SKM-1 treated with dmso at 0.1 percent for 144 hours (cell line): ENCODE measurements around the gene MPLKIP.
"Not testable (repeated sequence)": the region's sequence is repeated elsewhere in the genome, so short reads cannot be mapped to it uniquely, and the experiment has no call there.

Source experiments
- DNase-seq: peaks from one replicate; lab custom pipeline; 2025; ENCODE audit not compliant: unreplicated experiment; lab: John Stamatoyannopoulos, UW

MPLKIP gene

GRCh38 chr7:40134428-40135316, at the start of gene MPLKIP, which contains the start of gene SUGCT:
MPLKIP (minus strand) TSS chr7:40134622; CDS start chr7:40134567, 55 bp downstream.
SUGCT (plus strand) TSS chr7:40135005.
- DNase-seq, result peak; percentile 83

- no peak for DNase-seq
Measured at GRCh38 chr7:40182452-40182851, 48.0 kb upstream of the MPLKIP start.

GRCh38 chr7:40177071-40177470, 42.6 kb upstream of the MPLKIP start:
- no peak for DNase-seq

- no peak for DNase-seq
Measured at GRCh38 chr7:40175725-40176510, 41.5 kb upstream of the MPLKIP start.

GRCh38 chr7:40175256-40175655, 40.8 kb upstream of the MPLKIP start:
- not testable (repeated sequence) for DNase-seq

DNA sequence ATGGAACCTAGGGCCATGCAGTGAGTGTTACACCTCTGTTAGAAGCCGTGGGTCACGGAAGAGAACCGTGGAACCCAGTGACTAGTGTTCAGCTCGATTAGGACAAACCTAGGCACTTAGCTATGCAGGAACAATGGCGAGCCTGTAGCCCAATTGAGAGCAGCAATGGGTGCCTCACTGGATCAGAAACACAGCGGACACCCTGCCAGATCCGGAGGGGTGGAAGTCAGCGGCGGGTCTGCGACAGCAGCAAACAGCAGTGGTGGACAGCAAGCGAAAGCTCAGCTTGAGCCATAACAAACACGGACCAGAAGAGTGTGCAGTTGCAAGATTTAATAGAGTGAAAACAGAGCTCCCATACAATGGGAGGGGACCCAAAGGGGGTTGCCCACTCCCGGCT, 38.7 kb upstream of the MPLKIP start:
- not testable (repeated sequence) for DNase-seq

DNA sequence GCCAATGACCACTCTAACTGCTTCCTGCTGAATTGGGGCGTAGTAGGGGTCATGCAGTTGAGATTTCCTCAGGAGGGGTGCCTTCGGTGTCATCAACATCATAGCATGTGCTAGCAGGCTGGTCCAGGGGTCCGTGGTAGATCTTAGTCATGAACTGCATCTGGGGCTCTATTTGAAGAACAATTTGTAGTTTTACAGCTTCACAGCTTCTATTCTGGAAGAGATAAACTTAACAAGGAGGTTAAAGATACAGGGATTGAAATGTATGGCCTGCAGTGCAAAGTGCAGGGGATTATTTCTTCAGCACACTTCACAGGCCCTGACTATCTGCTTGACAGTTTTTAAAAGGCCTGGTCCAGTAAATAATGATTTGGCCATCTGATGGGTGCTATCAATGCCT, 33.8 kb upstream of the MPLKIP start:
- not testable (repeated sequence) for DNase-seq

DNA sequence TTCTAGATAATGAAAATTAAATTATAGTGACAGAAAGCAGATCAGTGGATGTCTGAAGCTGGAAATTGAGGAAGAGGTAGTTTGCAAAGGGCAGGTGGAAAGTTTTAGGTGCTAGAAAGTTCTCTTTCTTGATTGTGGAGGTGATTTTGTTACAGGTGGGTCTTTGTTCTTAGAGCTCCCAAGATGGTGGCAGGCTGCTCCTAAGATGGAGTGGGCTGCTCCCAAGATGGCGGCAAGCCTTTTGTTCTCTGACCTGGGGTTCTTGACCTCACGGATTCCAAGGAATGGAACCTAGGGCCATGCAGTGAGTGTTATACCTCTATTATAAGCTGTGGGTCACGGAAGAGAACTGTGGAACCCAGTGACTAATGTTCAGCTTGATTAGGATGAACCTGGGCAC, 32.9 kb upstream of the MPLKIP start:
- DNase-seq, result no peak

DNA sequence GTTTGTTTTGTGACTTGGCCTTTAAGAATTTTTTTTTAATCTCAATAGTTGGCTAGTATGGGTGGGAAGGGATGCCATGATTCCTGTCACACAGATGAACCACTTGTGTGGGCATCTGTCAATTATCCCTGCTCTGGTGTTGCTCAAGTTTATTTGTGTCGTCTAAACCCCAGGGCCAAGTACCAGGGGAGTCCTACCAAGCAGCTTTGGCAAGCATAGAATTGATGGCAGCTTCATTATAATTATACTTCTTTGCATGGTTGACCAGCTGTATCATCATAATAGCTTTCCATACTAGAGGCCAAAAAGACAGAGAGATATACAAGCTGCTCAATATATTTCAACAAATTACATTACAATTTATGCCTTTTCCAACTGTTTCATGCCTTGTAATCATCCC, 30.8 kb upstream of the MPLKIP start:
- DNase-seq, result no peak

- DNase-seq, result no peak
Measured at GRCh38 chr7:40162516-40162915, 28.1 kb upstream of the MPLKIP start.

DNA sequence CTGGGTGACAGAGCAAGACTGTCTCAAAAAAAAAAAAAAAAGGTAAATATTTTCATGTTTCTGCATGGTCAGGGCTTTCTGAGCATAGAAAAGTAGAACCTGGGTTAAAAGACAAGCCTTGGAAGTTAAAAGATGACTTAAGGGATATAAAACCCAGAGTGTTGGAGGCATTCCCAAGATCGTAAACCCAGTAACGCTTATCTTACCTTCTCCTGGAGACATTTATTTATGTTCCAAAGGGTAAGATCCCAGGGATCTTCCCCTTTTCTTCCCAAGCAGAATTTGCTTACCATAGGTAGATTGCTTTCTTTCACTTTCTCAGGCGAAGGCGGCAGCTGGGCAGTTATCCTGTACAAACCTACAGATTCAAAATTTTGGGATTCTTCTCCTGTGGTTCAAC, 22.6 kb upstream of the MPLKIP start:
- DNase-seq, result no peak

- DNase-seq, result no peak
Measured at GRCh38 chr7:40151504-40151903, 17.1 kb upstream of the MPLKIP start.

- no peak for DNase-seq
Measured at GRCh38 chr7:40148671-40149070, 14.2 kb upstream of the MPLKIP start.

DNA sequence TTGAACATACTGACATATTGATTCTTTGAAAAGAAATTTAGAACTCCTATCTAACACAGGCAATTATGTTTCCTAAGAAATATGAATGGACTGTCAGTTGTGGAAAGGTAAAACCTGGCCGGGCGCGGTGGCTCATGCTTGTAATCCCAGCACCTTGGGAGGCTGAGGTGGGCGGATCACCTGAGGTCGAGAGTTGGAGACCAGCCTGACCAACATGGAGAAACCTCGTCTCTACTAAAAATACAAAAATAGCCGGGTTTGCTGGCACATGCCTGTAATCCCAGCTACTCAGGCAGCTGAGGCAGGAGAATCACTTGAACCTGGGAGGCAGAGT, 13.8 kb upstream of the MPLKIP start:
- DNase-seq, result not testable (repeated sequence)

DNA sequence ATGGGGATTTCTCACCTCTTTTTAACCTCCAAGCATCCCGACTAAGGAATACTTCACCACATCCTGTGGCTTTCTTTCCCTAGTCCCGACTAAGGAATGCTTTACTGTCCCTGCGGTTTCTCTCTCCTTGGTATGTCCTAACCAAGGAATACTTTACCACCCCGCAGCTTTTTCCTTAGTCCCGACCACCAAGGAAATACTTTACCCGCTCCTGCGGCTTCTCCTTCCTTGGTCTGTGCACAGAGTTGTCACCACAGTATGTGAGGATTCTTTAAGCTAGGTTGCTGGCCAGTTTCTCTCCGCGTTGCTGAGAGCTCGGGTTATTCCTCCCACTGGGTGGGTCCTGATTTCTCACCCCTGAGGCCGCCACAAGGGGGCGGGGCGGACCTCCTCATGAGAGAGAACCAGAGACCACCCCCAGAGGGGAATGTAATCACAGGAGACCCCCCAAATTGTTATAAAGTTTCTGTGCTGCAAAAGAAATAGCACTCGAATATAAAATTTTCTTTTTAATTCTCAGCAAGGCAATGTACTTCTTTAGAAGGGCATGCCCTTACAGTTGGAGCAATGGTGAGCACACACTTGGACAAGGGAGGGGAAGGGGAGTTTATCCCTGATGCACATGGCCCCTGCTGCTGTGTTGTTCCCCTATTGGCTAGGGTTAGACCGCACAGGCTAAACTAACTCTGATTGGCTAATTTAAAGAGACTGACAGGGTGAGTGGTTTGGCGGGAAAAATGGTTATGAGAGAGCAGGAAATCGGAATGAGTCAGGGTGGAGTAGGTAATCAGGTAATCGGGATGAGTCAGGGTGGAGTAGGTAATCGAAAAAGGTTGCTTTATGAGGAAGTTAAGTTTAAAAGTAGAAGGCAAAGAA, 13.2 kb upstream of the MPLKIP start:
- DNase-seq, result no peak

- DNase-seq, result not testable (repeated sequence)
Measured at GRCh38 chr7:40145596-40146130, 11.2 kb upstream of the MPLKIP start.

GRCh38 chr7:40141916-40142315, 7.5 kb upstream of the MPLKIP start:
- DNase-seq, result not testable (repeated sequence)

- DNase-seq, result not testable (repeated sequence)
Measured at GRCh38 chr7:40139891-40140290, 5.5 kb upstream of the MPLKIP start.

- no peak for DNase-seq
Measured at GRCh38 chr7:40138973-40139372, 4.6 kb upstream of the MPLKIP start.

- no peak for DNase-seq
Measured at GRCh38 chr7:40137563-40137962, 3.1 kb upstream of the MPLKIP start.

- DNase-seq, result peak; percentile 1
Measured at GRCh38 chr7:40135317-40135610, 842 bp upstream of the MPLKIP start.
